ENCODE measurements around the gene SPATA31E1.

- TF ChIP-seq SREBF2 (CRISPR knock-in tag; IDR thresholded peaks at IDR 0.05) (no peak), MAFG (tag; conservative IDR thresholded peaks at IDR 0.05) (no peak), CTCF (IDR thresholded peaks at IDR 0.05 in 2 of 3, conservative IDR thresholded peaks at IDR 0.05 in 1 of 3; ENCODE audit: insufficient read depth in 2 of 3, low read depth in 1 of 3, low read length in 3 of 3) (no peak), ZNF511 (CRISPR knock-in tag; IDR thresholded peaks at IDR 0.05) (no peak), ZFX (CRISPR knock-in tag; IDR thresholded peaks at IDR 0.05) (no peak), NONO (IDR thresholded peaks at IDR 0.05; ENCODE audit: low read depth in 2 of 2, low read length in 1 of 2) (no peak), CHD7 (IDR thresholded peaks at IDR 0.05; ENCODE audit: low read depth, low read length) (no peak), ZNF134 (CRISPR knock-in tag; conservative IDR thresholded peaks at IDR 0.05) (no peak)
Measured at GRCh38 chr9:87889065-87889881, 6.6 kb downstream of the SPATA31E1 start.

All from K562 (cell line).